Activated T-helper 2 cell treated with anti-CD3 and anti-CD28 coated beads, Interferon-gamma antibody, Interleukin-2, Interleukin-4, amounts not matched to agents 10 μg/mL and 5 μg/mL and 100 μg/mL, durations not matched to agents 14 hours and 24 hours and 36 hours (primary cell): Measurements from ENCODE around the gene TAF1. TPM values are rescaled to one million over a fixed set of nuclear protein-coding genes. Genes with fewer than 3 reads are reported as not detected.
"Not testable (repeated sequence)": the region's sequence is repeated elsewhere in the genome, so short reads cannot be mapped to it uniquely, and the experiment has no call there.

Source experiments
- DNase-seq: peaks from one replicate; pipeline ENCODE4 v3.0.0; 2021; ENCODE audit warnings: low spot score
- H3K27ac Mint-ChIP-seq: one replicate; pipeline ENCODE4 v1.8.0; 2021; ENCODE audit warnings: mixed read lengths
- H3K27me3 Mint-ChIP-seq: one replicate; pipeline ENCODE4 v1.8.0; 2021; ENCODE audit warnings: low read depth, mixed read lengths
- H3K36me3 Mint-ChIP-seq: one replicate; pipeline ENCODE4 v1.8.0; 2021; ENCODE audit warnings: low read depth, mixed read lengths
- H3K4me1 Mint-ChIP-seq: one replicate; pipeline ENCODE4 v1.8.0; 2021; ENCODE audit warnings: low read depth, mixed read lengths
- H3K4me3 Mint-ChIP-seq: one replicate; pipeline ENCODE4 v1.8.0; 2021; ENCODE audit warnings: low read depth, mild to moderate bottlenecking, moderate library complexity, mixed read lengths
- H3K9me3 Mint-ChIP-seq: one replicate; pipeline ENCODE4 v1.8.0; 2021; ENCODE audit warnings: mixed read lengths
- intact Hi-C: fragments of 100-400 bp; cut with micrococcal nuclease; formaldehyde crosslinking; loops from one replicate; pipeline ENCODE4 v1.15.1; 2023
- total RNA-seq: library from RNA; stranded (reverse); gene quantifications from 2 replicates; pipeline ENCODE4 v1.2.3, GENCODE V29; 2022

TAF1 gene, protein sequence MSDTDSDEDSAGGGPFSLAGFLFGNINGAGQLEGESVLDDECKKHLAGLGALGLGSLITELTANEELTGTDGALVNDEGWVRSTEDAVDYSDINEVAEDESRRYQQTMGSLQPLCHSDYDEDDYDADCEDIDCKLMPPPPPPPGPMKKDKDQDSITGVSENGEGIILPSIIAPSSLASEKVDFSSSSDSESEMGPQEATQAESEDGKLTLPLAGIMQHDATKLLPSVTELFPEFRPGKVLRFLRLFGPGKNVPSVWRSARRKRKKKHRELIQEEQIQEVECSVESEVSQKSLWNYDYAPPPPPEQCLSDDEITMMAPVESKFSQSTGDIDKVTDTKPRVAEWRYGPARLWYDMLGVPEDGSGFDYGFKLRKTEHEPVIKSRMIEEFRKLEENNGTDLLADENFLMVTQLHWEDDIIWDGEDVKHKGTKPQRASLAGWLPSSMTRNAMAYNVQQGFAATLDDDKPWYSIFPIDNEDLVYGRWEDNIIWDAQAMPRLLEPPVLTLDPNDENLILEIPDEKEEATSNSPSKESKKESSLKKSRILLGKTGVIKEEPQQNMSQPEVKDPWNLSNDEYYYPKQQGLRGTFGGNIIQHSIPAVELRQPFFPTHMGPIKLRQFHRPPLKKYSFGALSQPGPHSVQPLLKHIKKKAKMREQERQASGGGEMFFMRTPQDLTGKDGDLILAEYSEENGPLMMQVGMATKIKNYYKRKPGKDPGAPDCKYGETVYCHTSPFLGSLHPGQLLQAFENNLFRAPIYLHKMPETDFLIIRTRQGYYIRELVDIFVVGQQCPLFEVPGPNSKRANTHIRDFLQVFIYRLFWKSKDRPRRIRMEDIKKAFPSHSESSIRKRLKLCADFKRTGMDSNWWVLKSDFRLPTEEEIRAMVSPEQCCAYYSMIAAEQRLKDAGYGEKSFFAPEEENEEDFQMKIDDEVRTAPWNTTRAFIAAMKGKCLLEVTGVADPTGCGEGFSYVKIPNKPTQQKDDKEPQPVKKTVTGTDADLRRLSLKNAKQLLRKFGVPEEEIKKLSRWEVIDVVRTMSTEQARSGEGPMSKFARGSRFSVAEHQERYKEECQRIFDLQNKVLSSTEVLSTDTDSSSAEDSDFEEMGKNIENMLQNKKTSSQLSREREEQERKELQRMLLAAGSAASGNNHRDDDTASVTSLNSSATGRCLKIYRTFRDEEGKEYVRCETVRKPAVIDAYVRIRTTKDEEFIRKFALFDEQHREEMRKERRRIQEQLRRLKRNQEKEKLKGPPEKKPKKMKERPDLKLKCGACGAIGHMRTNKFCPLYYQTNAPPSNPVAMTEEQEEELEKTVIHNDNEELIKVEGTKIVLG (N-terminal part only)
- total RNA-seq, result 48.0 and 49.6 TPM in 2 replicates

DNA sequence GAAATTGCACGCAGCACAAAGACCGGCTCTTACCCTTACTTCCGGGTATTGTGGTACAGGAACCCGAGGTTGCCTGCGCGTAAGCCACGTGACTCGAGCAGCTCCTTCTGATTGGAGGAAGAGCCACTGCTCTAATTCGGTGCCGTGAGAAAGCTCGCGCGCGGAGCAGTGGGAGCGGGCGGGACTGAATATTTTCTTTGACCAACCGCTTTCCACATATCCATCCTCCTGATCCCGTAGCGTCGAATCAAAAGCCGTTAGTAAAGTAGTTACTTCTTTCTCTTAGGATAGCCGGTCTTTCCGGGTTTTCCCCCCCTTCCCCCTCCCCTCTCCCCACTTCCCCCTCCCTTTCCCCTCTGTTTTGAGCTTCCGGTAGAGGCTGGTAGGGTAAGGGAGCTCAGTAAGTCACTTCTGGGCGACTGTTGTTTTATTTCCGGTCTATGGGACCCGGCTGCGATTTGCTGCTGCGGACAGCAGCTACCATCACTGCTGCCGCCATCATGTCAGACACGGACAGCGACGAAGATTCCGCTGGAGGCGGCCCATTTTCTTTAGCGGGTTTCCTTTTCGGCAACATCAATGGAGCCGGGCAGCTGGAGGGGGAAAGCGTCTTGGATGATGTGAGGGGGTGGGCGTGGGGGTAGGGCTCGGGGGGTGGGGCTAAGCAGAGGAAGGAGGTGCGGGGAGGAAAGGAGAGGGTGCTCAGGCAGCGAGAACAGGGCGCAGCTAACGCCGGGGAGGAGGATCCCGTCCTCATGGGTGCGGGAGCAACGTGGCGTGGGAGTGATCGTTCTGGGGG lies at the start of gene TAF1:
TAF1 (plus strand) TSS at position 483 of the 799 bp plus-strand sequence; CDS start at position 501, 18 bp downstream.
- Mint-ChIP-seq H3K4me1 (peaks cover 20% of the 10 kb centered on the region), H3K27ac (peak within 1 kb of the TSS; percentile 99), H3K36me3 (peaks cover 32% of the 10 kb centered on the region), H3K27me3 (no peaks in the 10 kb centered on the region), H3K9me3 (no peaks in the 10 kb centered on the region), H3K4me3 (peak within 1 kb of the TSS; percentile 98)
- DNase-seq, result peak; percentile 88
- intact Hi-C loops, result loop anchor here (1.0 to 10.0 kb wide), 5 partner anchors 64 to 251 kb away; partner anchors contain the start of genes IL2RG, ITGB1BP2, MED12 and ZMYM3

DNA sequence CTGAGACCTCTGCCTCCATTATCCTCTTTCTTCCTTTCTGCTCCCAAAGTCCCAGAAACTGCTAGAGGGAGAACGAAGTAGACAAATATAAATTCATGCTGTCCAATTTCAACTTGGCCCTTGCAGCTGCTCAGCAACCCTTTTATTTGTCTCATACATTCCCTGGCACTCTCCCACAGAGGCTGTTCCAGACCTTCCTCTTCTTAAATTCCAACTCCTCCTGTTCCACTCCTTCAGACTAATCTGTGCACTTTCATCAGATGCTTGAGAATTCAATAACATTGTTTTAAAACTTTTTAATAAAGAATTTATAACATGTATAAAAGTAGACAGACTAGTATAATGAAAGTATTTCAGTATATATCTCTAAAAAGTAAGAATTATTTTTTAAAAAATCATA lies 49.2 kb upstream of the TAF1 start:
- H3K27ac Mint-ChIP-seq, DNase-seq, H3K4me1 Mint-ChIP-seq, H3K4me3 Mint-ChIP-seq, intact Hi-C loops, H3K27me3 Mint-ChIP-seq, H3K9me3 Mint-ChIP-seq: not testable (repeated sequence)
- H3K36me3 Mint-ChIP-seq, result peaks cover 14% of the 10 kb centered on the region

DNA sequence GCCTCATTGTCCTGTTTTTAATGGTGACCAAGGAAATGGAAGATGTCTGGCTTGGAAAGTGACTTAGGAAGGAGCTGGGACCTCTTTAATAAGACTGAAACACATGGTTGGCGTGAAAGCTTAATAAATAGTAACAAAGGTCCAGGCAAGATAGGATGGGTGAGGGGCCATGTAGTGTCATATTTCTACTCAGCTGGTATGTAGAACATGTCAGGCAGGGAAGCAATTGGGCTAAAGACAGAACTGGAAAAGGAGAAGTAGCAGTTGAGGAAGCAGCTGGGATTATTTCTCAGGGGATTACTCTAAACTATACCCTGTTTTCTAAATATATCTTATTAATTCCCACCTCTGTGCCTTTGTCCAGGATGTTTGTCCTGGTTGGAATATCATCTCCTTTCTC lies 46.0 kb upstream of the TAF1 start:
- no peak overlapping the region for H3K4me3 Mint-ChIP-seq
- H3K27me3 Mint-ChIP-seq, result no peaks in the 10 kb centered on the region
- peaks cover 26% of the 10 kb centered on the region for H3K36me3 Mint-ChIP-seq
- no peak overlapping the region for H3K27ac Mint-ChIP-seq
- no peaks in the 10 kb centered on the region for H3K9me3 Mint-ChIP-seq
- no peak for DNase-seq
- intact Hi-C loops, result no loop called here
- peaks cover 3% of the 10 kb centered on the region for H3K4me1 Mint-ChIP-seq

DNA sequence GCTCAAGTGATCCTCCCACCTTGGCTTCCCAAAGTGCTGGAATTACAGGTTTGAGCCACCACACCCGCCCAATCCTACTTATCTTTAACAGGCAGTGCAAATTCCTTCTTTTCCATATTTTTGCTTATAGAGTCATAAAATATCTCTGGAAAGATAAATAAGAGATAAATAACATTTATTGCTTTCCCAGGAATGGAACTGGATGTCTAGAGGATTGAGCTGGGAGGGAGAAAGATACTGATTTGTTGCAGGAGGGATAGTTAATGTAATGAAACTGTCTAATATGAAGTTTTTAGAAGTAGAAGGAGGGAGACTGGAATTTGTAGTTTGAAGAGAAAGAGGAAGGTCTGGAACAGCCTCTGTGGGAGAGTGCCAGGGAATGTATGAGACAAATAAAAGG lies 44.4 kb upstream of the TAF1 start:
- Mint-ChIP-seq H3K4me3 (no peak overlapping the region), H3K9me3 (peaks cover 2% of the 10 kb centered on the region), H3K4me1 (no peaks in the 10 kb centered on the region), H3K36me3 (peaks cover 22% of the 10 kb centered on the region), H3K27me3 (no peaks in the 10 kb centered on the region), H3K27ac (no peak overlapping the region)
- intact Hi-C loops, result no loop called here
- no peak for DNase-seq

DNA sequence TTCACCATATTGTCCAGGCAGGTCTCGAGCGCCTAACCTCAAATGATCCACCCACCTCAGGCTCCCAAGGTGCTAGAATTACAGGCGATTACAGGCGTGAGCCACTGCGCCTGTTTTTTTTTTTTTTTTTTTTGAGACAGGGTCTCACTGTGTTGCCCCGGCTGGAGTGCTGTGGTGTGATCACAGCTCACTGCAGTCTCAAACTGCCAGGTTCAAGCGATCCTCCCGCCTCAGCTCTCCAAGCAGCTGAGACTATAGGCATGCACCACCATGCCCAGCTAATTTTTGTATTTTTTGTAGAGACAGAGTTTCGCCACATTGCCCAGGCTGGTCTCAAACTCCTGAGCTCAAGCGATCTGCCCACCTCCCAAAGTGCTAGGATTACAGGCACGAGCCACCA lies 41.7 kb upstream of the TAF1 start:
- H3K9me3 Mint-ChIP-seq, H3K4me1 Mint-ChIP-seq, DNase-seq, intact Hi-C loops, H3K4me3 Mint-ChIP-seq, H3K27me3 Mint-ChIP-seq, H3K27ac Mint-ChIP-seq: not testable (repeated sequence)
- H3K36me3 Mint-ChIP-seq, result peaks cover 29% of the 10 kb centered on the region

DNA sequence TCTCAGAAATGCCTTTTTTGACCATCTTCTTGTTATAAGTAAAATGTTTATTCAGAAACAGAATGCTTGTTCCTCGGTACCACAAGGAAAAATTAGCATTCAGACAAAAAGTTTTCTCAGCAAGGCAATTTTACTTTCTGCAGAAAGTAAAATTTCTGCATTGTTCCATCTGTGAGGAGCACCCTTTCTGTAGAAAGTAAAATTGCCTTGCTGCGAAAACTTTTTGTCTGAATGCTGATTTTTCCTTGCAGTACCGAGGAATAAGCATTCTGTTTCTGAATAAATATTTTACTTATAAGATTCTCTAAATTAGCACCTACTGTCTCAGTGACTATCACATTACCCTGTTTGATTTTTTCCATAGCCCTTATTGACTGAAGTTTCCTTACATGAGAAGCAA lies 39.8 kb upstream of the TAF1 start:
- DNase-seq, result no peak
- H3K4me3 Mint-ChIP-seq, result no peak overlapping the region
- peaks cover 26% of the 10 kb centered on the region for H3K36me3 Mint-ChIP-seq
- intact Hi-C loops, result no loop called here
- no peaks in the 10 kb centered on the region for H3K4me1 Mint-ChIP-seq
- peaks cover 5% of the 10 kb centered on the region for H3K9me3 Mint-ChIP-seq
- H3K27ac Mint-ChIP-seq, result no peak overlapping the region
- no peaks in the 10 kb centered on the region for H3K27me3 Mint-ChIP-seq

DNA sequence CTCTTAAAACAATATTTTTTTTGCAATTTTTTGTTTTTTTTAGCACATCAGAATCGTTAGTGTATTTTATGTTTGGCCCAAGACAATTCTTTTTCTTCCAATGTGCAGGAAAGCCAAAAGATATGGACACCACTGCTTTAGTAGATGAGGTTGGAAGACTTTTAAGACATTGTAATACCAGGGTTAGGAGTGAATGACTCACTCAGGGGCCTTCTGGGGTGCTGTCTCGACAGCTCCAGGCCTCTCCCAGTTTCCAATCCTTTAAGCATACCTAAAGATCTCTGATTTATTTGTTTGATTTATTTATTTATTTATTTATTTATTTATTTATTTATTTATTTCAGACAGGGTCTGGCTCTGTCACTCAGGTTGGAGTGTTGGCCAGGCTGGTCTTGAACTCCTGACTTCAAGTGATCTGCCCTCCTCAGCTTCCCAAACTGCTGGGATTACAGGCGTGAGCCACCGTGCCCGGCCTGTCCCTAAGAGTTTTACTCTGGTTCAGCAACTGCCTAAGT lies 16.9 kb upstream of the TAF1 start:
- H3K27me3 Mint-ChIP-seq, H3K9me3 Mint-ChIP-seq, H3K27ac Mint-ChIP-seq, H3K4me1 Mint-ChIP-seq, H3K4me3 Mint-ChIP-seq, intact Hi-C loops, DNase-seq, H3K36me3 Mint-ChIP-seq: not testable (repeated sequence)

DNA sequence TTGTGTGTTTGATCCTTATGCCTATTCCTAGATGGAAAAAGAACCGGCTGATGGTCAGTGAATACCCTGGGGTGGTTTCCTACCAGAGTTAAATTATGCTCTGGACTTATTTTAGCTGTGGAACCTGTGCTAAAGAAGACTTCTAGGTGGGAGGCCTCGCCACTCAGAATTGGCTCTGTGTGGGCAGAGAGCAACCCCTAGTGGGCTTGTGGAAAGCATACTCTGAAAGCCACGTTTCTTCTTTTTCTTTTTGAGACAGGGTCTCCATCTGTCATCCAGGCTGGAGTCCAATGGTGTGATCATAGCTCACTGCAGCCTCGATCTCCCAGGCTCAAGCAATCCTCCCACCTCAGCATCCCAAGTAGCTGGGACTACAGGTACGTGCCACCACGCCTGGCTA lies 16.3 kb upstream of the TAF1 start:
- H3K27me3 Mint-ChIP-seq, H3K27ac Mint-ChIP-seq, H3K36me3 Mint-ChIP-seq, DNase-seq, H3K9me3 Mint-ChIP-seq, intact Hi-C loops, H3K4me3 Mint-ChIP-seq, H3K4me1 Mint-ChIP-seq: not testable (repeated sequence)

DNA sequence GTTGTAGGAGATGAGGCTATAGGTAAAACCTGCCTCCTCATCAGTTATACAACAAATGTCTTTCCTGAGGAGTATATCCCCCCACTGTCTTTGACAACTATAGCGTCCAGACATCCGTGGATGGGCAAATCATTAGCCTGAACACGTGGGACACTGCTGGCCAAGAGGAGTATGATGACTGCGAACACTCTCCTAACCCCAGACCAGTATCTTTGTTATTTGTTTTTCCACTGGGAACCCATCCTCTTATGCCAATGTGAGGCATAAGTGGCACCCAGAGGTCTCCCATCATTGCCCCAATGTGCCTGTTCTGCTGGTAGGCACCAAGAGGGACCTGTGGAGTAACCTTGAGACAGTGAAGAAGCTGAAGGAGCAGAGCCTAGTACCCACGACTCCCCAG lies 13.7 kb upstream of the TAF1 start:
- DNase-seq, H3K4me3 Mint-ChIP-seq, H3K27ac Mint-ChIP-seq, H3K27me3 Mint-ChIP-seq, H3K36me3 Mint-ChIP-seq, H3K4me1 Mint-ChIP-seq, H3K9me3 Mint-ChIP-seq, intact Hi-C loops: not testable (repeated sequence)

DNA sequence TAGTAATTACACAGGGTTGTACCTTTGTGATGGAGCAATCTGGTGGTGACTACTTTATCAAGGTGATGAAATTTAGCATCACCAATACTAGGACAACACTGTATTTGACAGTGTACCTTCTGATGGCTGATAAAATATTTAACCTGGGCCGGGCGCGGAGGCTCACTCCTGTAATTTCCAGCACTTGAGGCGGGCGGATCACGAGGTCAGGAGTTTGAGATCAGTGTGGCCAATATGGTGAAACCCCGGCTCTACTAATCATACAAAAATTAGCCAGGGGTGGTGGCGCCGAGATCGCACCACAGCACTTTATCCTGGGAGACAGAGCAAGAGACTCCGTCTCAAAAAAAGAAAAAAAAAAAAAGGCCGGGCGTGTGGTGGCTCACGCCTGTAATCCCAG lies 1.9 kb upstream of the TAF1 start:
- DNase-seq, result no peak
- no peak overlapping the region for H3K4me3 Mint-ChIP-seq
- H3K27me3 Mint-ChIP-seq, result no peaks in the 10 kb centered on the region
- H3K27ac Mint-ChIP-seq, result no peak overlapping the region
- H3K9me3 Mint-ChIP-seq, result no peaks in the 10 kb centered on the region
- H3K4me1 Mint-ChIP-seq, result peaks cover 16% of the 10 kb centered on the region
- H3K36me3 Mint-ChIP-seq, result peaks cover 23% of the 10 kb centered on the region
- intact Hi-C loops, result loop anchor here (10.0 kb wide), 1 partner anchor 249 kb away; the partner anchor contains the start of genes IL2RG and MED12

DNA sequence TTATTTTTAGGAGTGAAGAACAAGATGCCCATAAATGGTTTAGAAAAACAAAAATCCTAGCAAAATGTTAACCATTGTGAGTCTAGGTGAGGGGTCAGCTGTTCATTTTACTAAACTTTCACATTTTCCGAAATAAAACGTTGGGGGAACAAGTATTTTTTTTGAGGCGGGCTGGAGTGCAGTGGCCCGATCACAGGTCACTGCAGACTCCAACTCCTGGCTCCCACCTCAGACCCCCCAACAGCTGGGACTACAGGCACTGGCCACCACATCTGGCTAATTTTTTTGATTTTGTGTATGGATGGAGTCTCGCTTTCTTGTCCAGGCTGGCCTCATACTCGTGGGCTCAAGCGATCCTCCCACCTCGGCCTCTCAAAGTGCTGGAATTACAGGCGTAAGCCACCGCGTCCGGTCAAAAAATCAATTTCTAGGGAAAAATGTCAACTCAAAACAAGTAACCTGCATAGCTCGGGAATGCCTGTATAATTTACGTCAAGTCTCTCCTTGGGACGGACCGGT lies 742 bp upstream of the TAF1 start:
- Mint-ChIP-seq H3K4me1 (peaks cover 16% of the 10 kb centered on the region), H3K27ac (peak overlapping the region; percentile 95), H3K36me3 (peaks cover 25% of the 10 kb centered on the region), H3K9me3 (no peaks in the 10 kb centered on the region), H3K27me3 (no peaks in the 10 kb centered on the region), H3K4me3 (peak overlapping the region; percentile 98)
- intact Hi-C loops, result loop anchor here (5.0 to 10.0 kb wide), 3 partner anchors 63 to 251 kb away; partner anchors contain the start of genes IL2RG, ITGB1BP2 and MED12
- DNase-seq, result no peak
